NCI-H2107 (cell line): ENCODE results near the gene LUC7L.
A peak's percentile ranks its signal among the peaks of the same experiment; 100 is the strongest.
"Not testable (repeated sequence)": the region's sequence is repeated elsewhere in the genome, so short reads cannot be mapped to it uniquely, and the experiment has no call there.

Experiments used
- DNase-seq: peaks from one replicate; lab custom pipeline; 2025; lab: John Stamatoyannopoulos, UW

LUC7L gene

GRCh38 chr16:263182-263774 is 34.0 kb upstream of the LUC7L start:
- DNase-seq: no peak

GRCh38 chr16:262121-262745 is 33.0 kb upstream of the LUC7L start:
- DNase-seq: no peak

- no peak for DNase-seq
These were observed 31.9 kb upstream of the LUC7L start for GRCh38 chr16:261031-261691.

- DNase-seq: no peak
These were observed 31.1 kb upstream of the LUC7L start for GRCh38 chr16:260326-260725.

GRCh38 chr16:259814-260253 is 30.6 kb upstream of the LUC7L start:
- no peak for DNase-seq

GRCh38 chr16:259226-259625 is 30.0 kb upstream of the LUC7L start:
- DNase-seq: no peak

GRCh38 chr16:258091-258490 is 28.8 kb upstream of the LUC7L start:
- not testable (repeated sequence) for DNase-seq

- no peak for DNase-seq
These were observed 25.9 kb upstream of the LUC7L start for GRCh38 chr16:255183-255582.

GRCh38 chr16:254461-254860 is 25.2 kb upstream of the LUC7L start:
- no peak for DNase-seq

- no peak for DNase-seq
These were observed 24.6 kb upstream of the LUC7L start for GRCh38 chr16:253833-254232.

- no peak for DNase-seq
These were observed 23.4 kb upstream of the LUC7L start for GRCh38 chr16:252366-253337.

- DNase-seq: no peak
These were observed 20.2 kb upstream of the LUC7L start for GRCh38 chr16:249431-249830.

- DNase-seq: no peak
These were observed 17.8 kb upstream of the LUC7L start for GRCh38 chr16:247027-247426.

- DNase-seq: no peak
These were observed 15.9 kb upstream of the LUC7L start for GRCh38 chr16:245105-245504.

- DNase-seq: no peak
These were observed 14.1 kb upstream of the LUC7L start for GRCh38 chr16:243348-243747.

GRCh38 chr16:242281-242680 is 13.0 kb upstream of the LUC7L start:
- DNase-seq: no peak

- no peak for DNase-seq
These were observed 11.3 kb upstream of the LUC7L start for GRCh38 chr16:240559-240958.

- DNase-seq: no peak
These were observed 10.7 kb upstream of the LUC7L start for GRCh38 chr16:239948-240277.

GRCh38 chr16:234468-235305 is 5.4 kb upstream of the LUC7L start, which contains the start of gene FAM234A:
Gene FAM234A (plus strand): TSS chr16:234821. CDS start chr16:254414, 19,593 bp downstream.
- peak; percentile 83 for DNase-seq

GRCh38 chr16:230949-231348 is 1.7 kb upstream of the LUC7L start:
- no peak for DNase-seq

GRCh38 chr16:230351-230750 is 1.1 kb upstream of the LUC7L start:
- DNase-seq: not testable (repeated sequence)
